NCI-H510A treated with DMSO at 0.1 percent for 48 hours (cell line): Measurements from ENCODE around the gene TCL1A.
A peak's percentile ranks its signal among the peaks of the same experiment; 100 is the strongest.
"Not testable (repeated sequence)": the region's sequence is repeated elsewhere in the genome, so short reads cannot be mapped to it uniquely, and the experiment has no call there.

Source experiments
- DNase-seq: peaks from one replicate; lab custom pipeline; 2025; lab: John Stamatoyannopoulos, UW

TCL1A gene

DNA sequence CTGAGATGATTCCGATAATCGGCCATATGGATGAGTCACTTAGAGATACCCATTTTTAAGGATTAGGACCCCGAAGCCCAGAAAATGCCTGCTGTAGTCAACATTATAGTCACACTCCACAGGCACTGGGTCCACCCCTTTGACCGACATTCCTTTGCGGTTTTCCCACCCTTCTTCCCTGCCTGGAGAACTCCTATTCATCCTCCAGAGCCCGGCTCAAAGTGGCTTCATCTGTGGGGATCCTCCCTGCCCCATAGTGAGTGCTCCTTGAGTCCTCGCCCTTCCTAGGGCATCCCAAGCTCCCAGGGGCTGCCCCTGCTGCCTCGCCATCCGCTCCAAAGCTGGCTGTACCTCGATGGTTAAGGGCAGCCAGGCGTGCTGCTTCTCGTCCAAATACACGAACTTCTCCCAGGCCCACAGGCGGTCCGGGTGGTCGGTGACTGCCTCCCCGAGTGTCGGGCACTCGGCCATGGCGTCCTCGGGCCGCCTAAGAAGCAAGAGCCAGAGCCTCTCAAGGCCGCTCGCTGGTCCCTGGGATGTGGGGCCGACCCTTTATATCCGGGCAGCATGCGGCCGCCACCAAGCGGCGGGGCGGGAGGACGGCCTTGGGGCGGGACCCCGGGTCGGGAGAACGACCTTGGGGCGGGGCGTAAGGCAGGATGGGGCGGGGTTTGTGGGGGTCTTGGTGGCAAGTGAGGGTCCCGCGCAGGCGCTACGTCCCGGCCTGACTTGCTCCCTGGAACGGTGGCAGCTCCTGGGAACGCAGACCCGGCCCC lies at the start of gene TCL1A:
Gene TCL1A, minus strand, starts transcription at position 530 of the 776 bp plus-strand sequence. Its CDS starts 59 bp downstream, at position 471.
- no peak for DNase-seq

- DNase-seq: not testable (repeated sequence)
Measured at GRCh38 chr14:95763032-95763431, 49.1 kb upstream of the TCL1A start.

DNA sequence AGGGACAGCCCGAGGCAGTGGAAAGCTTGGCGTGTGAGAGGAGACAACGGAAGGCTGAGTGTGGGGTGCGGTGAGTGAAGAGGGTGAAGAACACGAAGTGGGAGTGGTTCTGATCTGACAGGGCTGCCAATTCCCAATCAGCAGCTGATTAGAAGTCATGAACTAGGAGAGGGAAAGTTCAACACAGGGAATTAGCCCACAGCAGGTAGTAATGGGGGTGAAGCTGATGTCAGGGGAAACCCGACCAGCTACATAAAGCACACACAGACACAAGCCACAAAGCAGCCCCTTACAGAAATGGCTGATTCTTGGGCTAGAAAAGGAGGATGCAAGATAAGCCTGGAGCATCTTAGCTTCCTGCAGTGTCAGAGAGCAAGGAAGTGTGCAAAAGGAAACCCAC lies 47.5 kb upstream of the TCL1A start:
- DNase-seq: no peak

DNA sequence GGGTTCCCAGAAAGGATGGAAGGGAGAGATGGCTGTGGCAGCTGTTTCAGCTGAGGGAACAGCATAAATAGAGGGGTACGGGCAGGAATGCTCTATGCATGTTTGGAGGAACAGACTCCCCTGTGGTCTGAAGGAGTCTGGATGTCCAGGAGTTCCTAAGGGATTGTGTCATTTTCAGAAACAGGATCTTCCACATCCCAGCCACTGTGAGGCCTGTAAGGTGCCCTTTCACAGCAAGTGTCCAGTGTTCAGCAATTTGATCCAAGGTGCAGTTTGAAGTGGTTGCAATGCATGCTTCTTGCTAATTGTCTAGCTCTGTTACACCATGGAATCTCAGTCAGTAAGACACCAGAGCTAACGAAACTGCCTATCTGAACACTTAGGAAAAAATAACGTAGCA lies 46.7 kb upstream of the TCL1A start:
- DNase-seq: no peak

GRCh38 chr14:95759941-95760340 lies 46.0 kb upstream of the TCL1A start:
- DNase-seq: no peak

DNA sequence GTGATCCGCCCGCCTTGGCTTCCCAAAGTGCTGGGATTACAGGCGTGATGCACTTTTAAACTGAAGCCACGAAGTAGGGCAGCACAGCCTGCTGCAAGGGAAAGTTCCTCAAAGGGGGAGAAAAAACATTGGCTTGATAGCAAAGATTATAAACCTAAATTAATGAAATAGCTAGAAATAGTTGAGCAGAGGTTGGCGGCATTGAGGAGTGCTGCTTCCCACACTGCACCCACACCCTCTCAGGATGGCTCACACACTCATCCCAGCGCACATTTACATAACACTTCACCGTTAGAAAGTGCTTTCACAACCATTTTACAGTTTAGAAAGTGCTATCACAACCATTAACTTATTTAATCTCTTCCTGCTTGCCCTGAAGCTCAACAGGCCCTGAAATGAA lies 44.4 kb upstream of the TCL1A start:
- DNase-seq: no peak

DNA sequence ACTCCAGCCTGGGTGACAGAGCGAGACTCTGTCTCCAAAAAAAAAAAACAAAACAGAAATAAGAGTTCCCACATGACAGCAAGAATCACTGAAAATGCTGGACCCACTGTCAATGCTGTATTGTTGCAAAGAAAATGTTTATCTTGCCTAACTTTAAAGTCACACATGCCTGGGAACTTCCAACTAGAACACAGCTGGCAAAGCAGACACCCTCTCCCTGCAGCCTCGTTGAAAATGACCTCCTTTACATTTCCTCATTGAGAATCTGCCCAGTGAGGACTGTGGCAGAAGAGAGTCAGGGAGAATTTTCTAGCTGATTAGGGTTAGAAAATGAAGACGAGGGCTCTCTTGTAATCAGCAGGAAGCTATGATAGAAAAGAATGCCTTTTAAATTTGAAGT lies 42.8 kb upstream of the TCL1A start:
- DNase-seq: no peak

DNA sequence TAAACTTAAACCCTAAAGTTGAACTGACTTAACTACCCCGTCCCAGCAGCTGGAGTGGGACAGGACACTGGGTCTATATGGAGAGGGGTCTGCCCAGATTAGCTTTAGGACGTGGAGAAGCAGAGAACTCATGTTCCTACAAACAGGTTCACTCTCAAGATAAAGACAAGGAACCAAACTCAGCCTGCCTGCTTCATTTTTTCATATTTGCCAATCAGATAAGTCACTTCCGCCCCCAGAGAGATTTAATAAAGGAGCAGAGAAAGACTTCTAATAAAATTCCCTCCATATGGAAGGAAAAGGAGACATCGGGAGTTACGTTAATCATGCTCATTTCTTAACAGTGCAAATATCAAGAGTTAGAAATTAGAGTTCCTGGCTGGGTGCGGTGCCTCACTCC lies 42.2 kb upstream of the TCL1A start:
- no peak for DNase-seq

- no peak for DNase-seq
Measured at GRCh38 chr14:95741781-95742180, 27.9 kb upstream of the TCL1A start.

DNA sequence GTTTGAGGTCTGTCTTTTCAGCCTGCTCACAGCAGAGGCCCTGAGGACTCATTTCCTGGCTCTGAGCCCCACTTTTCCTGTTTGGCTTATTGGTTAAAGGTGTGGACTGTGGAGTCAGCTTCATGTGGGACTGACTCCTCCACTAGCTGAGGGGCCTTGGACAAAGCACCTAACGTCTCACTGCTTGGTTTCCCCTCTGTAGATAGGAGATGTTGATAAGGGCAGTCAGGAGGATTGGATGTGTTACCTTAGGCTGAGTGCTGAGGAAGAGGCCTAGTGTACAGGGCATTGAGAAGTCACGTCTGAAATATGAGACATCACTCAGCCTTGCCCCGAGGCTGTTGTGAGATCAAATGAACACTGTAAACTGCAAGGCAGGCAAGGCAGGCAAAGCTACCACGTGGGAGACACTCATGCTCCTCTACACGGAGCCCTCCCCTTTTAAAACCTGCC lies 27.1 kb upstream of the TCL1A start:
- DNase-seq: peak; percentile 73

GRCh38 chr14:95739356-95739755 lies 25.4 kb upstream of the TCL1A start:
- DNase-seq: no peak

DNA sequence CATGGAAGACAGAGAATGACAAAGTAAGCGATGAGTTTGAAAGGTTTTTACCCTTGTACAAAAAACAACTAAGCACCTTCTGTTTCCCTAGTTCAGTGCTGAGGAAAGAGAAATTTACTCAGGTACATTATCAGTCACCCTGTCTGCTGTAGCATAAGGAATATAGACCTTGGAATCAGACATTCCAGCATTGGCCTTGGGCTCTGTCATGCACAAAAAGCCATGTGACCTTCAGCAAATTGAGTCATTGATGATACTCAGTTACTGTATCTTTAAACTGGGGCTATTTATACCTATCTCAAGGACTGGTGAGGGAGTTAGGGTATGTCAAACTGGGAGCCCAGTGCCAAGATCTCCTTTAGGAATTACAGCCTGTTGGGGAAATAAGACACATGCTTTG lies 19.3 kb upstream of the TCL1A start:
- no peak for DNase-seq

- no peak for DNase-seq
Measured at GRCh38 chr14:95730126-95730525, 16.2 kb upstream of the TCL1A start.

GRCh38 chr14:95729402-95730028 lies 15.6 kb upstream of the TCL1A start:
- DNase-seq: not testable (repeated sequence)

GRCh38 chr14:95727056-95727700 lies 13.3 kb upstream of the TCL1A start:
- peak; percentile 84 for DNase-seq

GRCh38 chr14:95725685-95726336 lies 11.9 kb upstream of the TCL1A start:
- no peak for DNase-seq

GRCh38 chr14:95722525-95723190 lies 8.7 kb upstream of the TCL1A start:
- no peak for DNase-seq

- no peak for DNase-seq
Measured at GRCh38 chr14:95712398-95712797, 1.5 kb downstream of the TCL1A start.

DNA sequence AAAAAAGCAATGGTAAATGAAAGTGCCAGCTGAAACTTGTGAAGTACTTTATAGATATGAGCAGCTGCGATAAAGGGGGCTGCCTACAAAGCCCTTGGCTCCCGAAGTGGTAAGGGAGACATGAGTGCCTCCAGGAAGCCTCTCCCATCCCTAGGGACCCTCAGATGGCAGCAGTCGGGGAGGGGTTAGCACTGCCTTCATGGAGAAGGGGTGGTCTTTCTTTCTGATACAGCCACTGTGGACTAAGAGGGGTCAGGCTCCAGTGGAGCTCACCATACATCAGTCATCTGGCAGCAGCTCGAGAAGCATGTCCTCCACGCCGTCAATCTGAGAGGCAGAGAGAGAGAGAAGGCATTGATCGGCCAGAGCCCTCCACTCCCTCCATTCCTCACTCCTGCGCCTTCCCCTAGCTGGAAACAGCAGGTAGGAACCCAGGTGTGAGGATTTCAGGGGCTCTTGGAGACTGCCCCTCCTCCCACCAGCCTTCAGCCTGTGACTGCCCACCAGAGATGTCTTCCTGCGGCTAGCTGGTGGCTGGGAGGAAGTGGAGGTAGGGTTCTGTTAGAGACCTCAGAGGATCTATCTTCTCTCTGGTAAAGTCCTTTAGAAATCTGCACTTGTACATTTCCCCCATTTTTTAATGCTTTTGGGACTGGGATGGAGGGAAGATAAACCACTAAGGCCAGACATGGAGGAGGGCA lies 2.3 kb downstream of the TCL1A start:
- no peak for DNase-seq

- no peak for DNase-seq
Measured at GRCh38 chr14:95710106-95710505, 3.8 kb downstream of the TCL1A start.

- no peak for DNase-seq
Measured at GRCh38 chr14:95707327-95707726, 6.6 kb downstream of the TCL1A start.
